GM23248 (cell line): Measurements from ENCODE around the gene RASD2. TPM values are rescaled to one million over a fixed set of nuclear protein-coding genes. Genes with fewer than 3 reads are reported as not detected.

ENCODE experiments used
- DNase-seq: peaks from one replicate; pipeline ENCODE4 v3.0.0-alpha.2; 2015
- H2AFZ ChIP-seq: fragments of 200-600 bp; sonication (generic); 2 replicates; pipeline ENCODE4 v1.6.1; 2016; ENCODE audit warnings: antibody characterized with exemption
- H3F3A ChIP-seq: fragments of 200-600 bp; sonication (generic); 2 replicates; pipeline ENCODE4 v1.6.1; 2016; ENCODE audit warnings: mild to moderate bottlenecking, antibody characterized with exemption, mixed run types; ENCODE audit not compliant: insufficient read depth
- H3K27ac ChIP-seq: fragments of 200-600 bp; sonication (generic); 2 replicates; pipeline ENCODE4 v1.5.1; 2016; ENCODE audit warnings: mild to moderate bottlenecking
- H3K27me3 ChIP-seq: fragments of 200-600 bp; sonication (generic); replicated peaks from 2 replicates; pipeline ENCODE4 v1.6.1; 2016; ENCODE audit warnings: mild to moderate bottlenecking; ENCODE audit not compliant: insufficient read depth
- H3K36me3 ChIP-seq: fragments of 200-600 bp; sonication (generic); 2 replicates; pipeline ENCODE4 v1.6.1; 2016; ENCODE audit warnings: low read depth, mild to moderate bottlenecking
- H3K4me1 ChIP-seq: fragments of 200-600 bp; sonication (generic); 2 replicates; pipeline ENCODE4 v1.6.1; 2016; ENCODE audit warnings: mild to moderate bottlenecking; ENCODE audit not compliant: insufficient read depth
- H3K4me2 ChIP-seq: fragments of 200-600 bp; sonication (generic); one replicate; pipeline ENCODE4 v1.6.1; 2016; ENCODE audit warnings: mild to moderate bottlenecking; ENCODE audit not compliant: unreplicated experiment
- H3K4me3 ChIP-seq: fragments of 200-600 bp; sonication (generic); 2 replicates; pipeline ENCODE4 v1.5.1; 2016; ENCODE audit warnings: mild to moderate bottlenecking
- H3K79me2 ChIP-seq: fragments of 200-600 bp; sonication (generic); 2 replicates; pipeline ENCODE4 v1.6.1; 2016; ENCODE audit warnings: mild to moderate bottlenecking; ENCODE audit not compliant: insufficient read depth
- H3K9ac ChIP-seq: fragments of 200-600 bp; sonication (generic); 2 replicates; pipeline ENCODE4 v1.6.1; 2016; ENCODE audit warnings: mild to moderate bottlenecking
- H3K9me2 ChIP-seq: fragments of 200-600 bp; sonication (generic); 2 replicates; pipeline ENCODE4 v1.6.1; 2016; ENCODE audit warnings: mixed run types, mild to moderate bottlenecking, moderate library complexity; ENCODE audit not compliant: insufficient read depth
- H3K9me3 ChIP-seq: fragments of 200-600 bp; sonication (generic); one replicate; pipeline ENCODE4 v1.6.1; 2017; ENCODE audit warnings: low read depth
- H4K20me1 ChIP-seq: fragments of 200-600 bp; sonication (generic); 2 replicates; pipeline ENCODE4 v1.6.0; 2016; ENCODE audit not compliant: insufficient read depth
- EZH2 ChIP-seq: fragments of 200-600 bp; sonication (generic); IDR thresholded peaks from 2 replicates; pipeline ENCODE4 v1.6.1; 2018; ENCODE audit warnings: antibody characterized with exemption, mild to moderate bottlenecking; ENCODE audit not compliant: insufficient read depth, poor library complexity, severe bottlenecking
- EZH2phosphoT487 ChIP-seq: fragments of 200-600 bp; sonication (generic); IDR thresholded peaks from 2 replicates; pipeline ENCODE4 v1.6.1; 2018; ENCODE audit warnings: antibody characterized with exemption, moderate library complexity, mild to moderate bottlenecking, low read depth; ENCODE audit not compliant: insufficient read depth
- WGBS, 2 experiments: methylation state at CpG; one replicate each; pipeline ENCODE4 v1.1.6; 2015 to 2017; ENCODE audit warnings: low lambda C conversion rate in 2 of 2, low coverage in 1 of 2; ENCODE audit errors: missing lambda C conversion rate in 2 of 2; 5-methylcytosine and 5-hydroxymethylcytosine counted together
- in situ Hi-C: fragments of 300-500 bp; cut with MboI; formaldehyde crosslinking; loops from 2 replicates; pipeline ENCODE4 v1.15.0; 2020
- polyA plus RNA-seq: library from polyadenylated mRNA; unstranded; fragments of >200 nt; fragmentation: Nextera tagmentation; extraction: Ambion mirVana; gene quantifications from 2 replicates; pipeline ENCODE4 v1.2.1, GENCODE V29; 2016
- total RNA-seq: library from RNA; depleted of rRNA; stranded (reverse); fragments of >200 nt; shearing (Covaris generic); gene quantifications from 2 replicates; pipeline ENCODE4 v1.2.3, GENCODE V29; 2014

RASD2 gene
- total and polyA plus RNA-seq, 2 experiments from 2014 or later, result 0.76 to 1.5 TPM

- Histone ChIP-seq H3K79me2 (peaks cover 23% of the 10 kb centered on the region), H3K27me3 (no peaks in the 10 kb centered on the region), H3K9ac (no peak overlapping the region), H3K4me1 (no peaks in the 10 kb centered on the region), H2AFZ (no peak overlapping the region), H3K36me3 (no peaks in the 10 kb centered on the region), H3K4me2 (peak overlapping the region; percentile 92), H3K9me3 (no peaks in the 10 kb centered on the region), H3F3A (no peaks in the 10 kb centered on the region), H3K27ac (no peak overlapping the region), H3K9me2 (no peaks in the 10 kb centered on the region), H4K20me1 (no peaks in the 10 kb centered on the region), H3K4me3 (peak overlapping the region; percentile 77; the same call in 1 of the 2 replicates)
- 82 to 83% methylated on average over 13 of the region's 13 CpGs for WGBS, 2 experiments
- in situ Hi-C loops, result no loop called here
- no peak for DNase-seq
- no peak for TF ChIP-seq EZH2phosphoT487
- no peak for TF ChIP-seq EZH2
These were observed 1.7 kb downstream of the RASD2 start for GRCh38 chr22:35542157-35542938.

GRCh38 chr22:35542939-35543516, 2.4 kb downstream of the RASD2 start:
- Histone ChIP-seq H3K9me3 (no peaks in the 10 kb centered on the region), H3K9me2 (no peaks in the 10 kb centered on the region), H2AFZ (no peak overlapping the region), H3K4me2 (no peak overlapping the region), H3F3A (no peaks in the 10 kb centered on the region), H4K20me1 (no peaks in the 10 kb centered on the region), H3K9ac (no peak overlapping the region), H3K27ac (no peak overlapping the region), H3K4me3 (no peak overlapping the region), H3K36me3 (no peaks in the 10 kb centered on the region), H3K4me1 (no peaks in the 10 kb centered on the region), H3K27me3 (no peaks in the 10 kb centered on the region), H3K79me2 (peaks cover 23% of the 10 kb centered on the region)
- DNase-seq, result peak; percentile 39
- 77 to 79% methylated on average over 6 of the region's 6 CpGs for WGBS, 2 experiments
- TF ChIP-seq EZH2 (no peak), EZH2phosphoT487 (no peak)
- in situ Hi-C loops, result no loop called here

GRCh38 chr22:35543702-35544101, 3.1 kb downstream of the RASD2 start:
- Histone ChIP-seq H3K4me1 (no peaks in the 10 kb centered on the region), H3K36me3 (no peaks in the 10 kb centered on the region), H3K9me3 (no peaks in the 10 kb centered on the region), H3K4me2 (no peak overlapping the region), H3K9ac (no peak overlapping the region), H3K27me3 (no peaks in the 10 kb centered on the region), H4K20me1 (no peaks in the 10 kb centered on the region), H3K79me2 (peaks cover 23% of the 10 kb centered on the region), H3K9me2 (no peaks in the 10 kb centered on the region), H2AFZ (no peak overlapping the region), H3K4me3 (no peak overlapping the region), H3K27ac (no peak overlapping the region), H3F3A (no peaks in the 10 kb centered on the region)
- WGBS, 2 experiments, result 69 to 85% methylated on average over 3 of the region's 3 CpGs
- DNase-seq, result no peak
- TF ChIP-seq EZH2, result no peak
- in situ Hi-C loops, result no loop called here

- Histone ChIP-seq H3K4me1 (no peaks in the 10 kb centered on the region), H3K36me3 (no peaks in the 10 kb centered on the region), H3K27me3 (no peaks in the 10 kb centered on the region), H4K20me1 (no peaks in the 10 kb centered on the region), H3K79me2 (peaks cover 23% of the 10 kb centered on the region), H3F3A (no peaks in the 10 kb centered on the region), H3K4me2 (no peak overlapping the region), H3K9me2 (no peaks in the 10 kb centered on the region), H3K9ac (no peak overlapping the region), H3K27ac (no peak overlapping the region), H2AFZ (no peak overlapping the region), H3K4me3 (no peak overlapping the region), H3K9me3 (no peaks in the 10 kb centered on the region)
- in situ Hi-C loops, result no loop called here
- TF ChIP-seq EZH2, result no peak
- no peak for TF ChIP-seq EZH2phosphoT487
- peak; percentile 17 for DNase-seq
- 61 to 64% methylated on average over 3 of the region's 3 CpGs for WGBS, 2 experiments
These were observed 3.6 kb downstream of the RASD2 start for GRCh38 chr22:35544189-35544588.
